CD1c-positive myeloid dendritic cell (primary cell): ENCODE data around the gene SLC6A19.
"Not testable (repeated sequence)": the region's sequence is repeated elsewhere in the genome, so short reads cannot be mapped to it uniquely, and the experiment has no call there.

Source experiments
- DNase-seq: peaks from one replicate; pipeline ENCODE4 v3.0.0-alpha.2; 2016; ENCODE audit errors: extremely low spot score

Gene SLC6A19

DNA sequence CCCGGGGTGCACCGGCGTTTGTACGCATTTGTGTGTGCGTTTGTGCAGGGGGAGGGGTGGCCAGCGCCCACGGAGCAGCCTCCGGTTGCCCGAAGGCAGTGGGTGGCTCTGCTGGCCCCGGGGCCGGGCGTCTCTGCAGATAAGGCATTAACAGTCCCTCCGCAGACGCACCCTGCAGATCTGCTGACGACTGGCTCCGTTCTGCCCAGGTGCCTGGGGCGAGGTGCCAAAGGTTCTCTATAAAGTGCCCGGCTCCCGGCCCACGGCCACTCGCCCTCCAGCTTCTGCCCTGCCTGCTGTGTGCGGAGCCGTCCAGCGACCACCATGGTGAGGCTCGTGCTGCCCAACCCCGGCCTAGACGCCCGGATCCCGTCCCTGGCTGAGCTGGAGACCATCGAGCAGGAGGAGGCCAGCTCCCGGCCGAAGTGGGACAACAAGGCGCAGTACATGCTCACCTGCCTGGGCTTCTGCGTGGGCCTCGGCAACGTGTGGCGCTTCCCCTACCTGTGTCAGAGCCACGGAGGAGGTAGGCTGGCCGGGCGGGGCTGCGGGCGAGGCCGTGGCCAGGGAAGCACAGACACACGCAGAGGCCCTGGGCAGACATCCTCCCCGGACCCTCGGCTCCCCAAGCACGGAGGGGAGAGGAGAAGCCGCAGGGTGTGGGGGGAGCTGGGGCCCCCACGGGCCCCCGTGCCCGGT is at the start of gene SLC6A19:
Gene SLC6A19 (plus strand): TSS at position 269 of the 699 bp plus-strand sequence. CDS start 56 bp downstream, at position 325.
- DNase-seq: no peak

DNA sequence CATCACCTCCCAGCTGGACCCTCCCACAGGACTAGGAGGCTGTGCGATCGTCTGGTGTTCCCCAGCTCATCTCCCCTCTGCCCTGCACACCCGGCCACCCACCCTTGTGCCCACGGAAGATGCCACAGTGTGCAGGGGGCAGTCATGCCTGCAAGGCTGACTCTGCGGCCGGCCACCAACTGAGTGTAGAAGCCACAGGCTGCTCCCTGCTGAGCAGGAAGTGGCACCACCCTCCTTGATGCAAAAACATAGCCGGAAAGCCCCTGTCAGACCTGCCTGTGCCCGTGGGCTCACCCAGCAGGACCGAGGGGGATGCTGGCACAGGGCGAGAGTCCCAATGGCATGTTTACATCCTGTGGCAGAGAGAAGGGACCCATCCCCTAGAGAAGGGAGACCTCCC is 49.2 kb upstream of the SLC6A19 start:
- no peak for DNase-seq

DNA sequence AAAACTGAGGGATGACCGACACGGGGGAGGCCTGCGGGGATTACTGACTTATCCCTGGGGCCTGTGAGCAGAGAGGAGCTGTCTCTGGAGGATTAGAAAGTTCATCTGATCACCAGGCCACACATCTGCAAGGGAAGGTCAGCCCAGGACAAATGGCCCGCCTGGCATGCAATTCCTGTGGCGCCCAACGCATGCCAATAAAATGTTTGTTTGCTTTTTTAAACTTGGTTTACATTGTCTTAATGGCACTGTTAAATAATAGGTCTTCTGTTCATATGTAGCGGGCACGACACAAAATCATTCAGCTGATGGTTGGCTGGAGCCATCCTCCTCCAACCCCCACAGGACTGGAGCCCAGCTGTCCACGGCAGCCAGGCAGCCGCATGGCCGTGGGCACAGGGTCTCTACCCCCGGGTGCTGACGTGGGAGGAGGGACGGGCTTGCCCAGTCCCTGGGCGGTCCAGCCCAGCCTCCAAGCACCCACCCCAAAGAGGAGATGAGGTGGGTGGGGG is 48.6 kb upstream of the SLC6A19 start:
- DNase-seq: no peak

- DNase-seq: no peak
Observed at GRCh38 chr5:1153428-1153827, 48.0 kb upstream of the SLC6A19 start.

GRCh38 chr5:1155191-1156032 is 46.0 kb upstream of the SLC6A19 start:
- DNase-seq: no peak

- no peak for DNase-seq
Observed at GRCh38 chr5:1156033-1156753, 45.2 kb upstream of the SLC6A19 start.

DNA sequence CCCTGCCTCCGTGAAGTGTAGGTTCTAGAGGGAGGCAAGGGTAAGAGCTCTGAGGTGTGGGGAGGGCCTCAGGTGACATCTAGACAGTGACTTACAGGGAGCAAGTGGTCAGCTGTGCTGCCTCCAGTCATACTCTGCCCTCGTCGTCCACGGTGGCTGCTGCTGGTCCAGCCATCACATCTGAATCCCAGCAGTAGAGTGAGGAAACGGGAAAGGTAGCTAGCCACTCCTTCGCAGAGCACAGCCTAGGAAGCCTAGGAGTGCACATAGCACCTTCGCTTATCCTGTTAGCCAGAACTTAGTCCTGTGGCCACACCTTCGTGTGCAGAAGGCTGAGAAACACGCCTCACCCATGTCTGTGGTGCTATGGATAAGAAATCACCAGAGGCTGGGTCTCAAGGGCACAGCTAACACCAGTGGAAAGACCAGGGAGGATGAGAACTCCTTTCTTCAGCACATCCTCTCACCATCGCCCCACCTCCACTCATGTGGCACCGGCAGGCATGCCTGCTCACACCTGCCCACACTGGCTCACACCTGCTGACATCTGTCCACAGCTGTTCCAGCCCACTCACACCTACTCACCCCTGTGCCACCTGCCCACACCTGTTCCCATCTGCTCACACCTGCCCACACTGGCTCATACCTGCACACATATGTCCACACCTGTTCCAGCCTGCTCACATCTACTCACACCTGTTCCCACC is 44.5 kb upstream of the SLC6A19 start:
- DNase-seq: no peak

GRCh38 chr5:1157461-1157986 is 43.9 kb upstream of the SLC6A19 start:
- not testable (repeated sequence) for DNase-seq

DNA sequence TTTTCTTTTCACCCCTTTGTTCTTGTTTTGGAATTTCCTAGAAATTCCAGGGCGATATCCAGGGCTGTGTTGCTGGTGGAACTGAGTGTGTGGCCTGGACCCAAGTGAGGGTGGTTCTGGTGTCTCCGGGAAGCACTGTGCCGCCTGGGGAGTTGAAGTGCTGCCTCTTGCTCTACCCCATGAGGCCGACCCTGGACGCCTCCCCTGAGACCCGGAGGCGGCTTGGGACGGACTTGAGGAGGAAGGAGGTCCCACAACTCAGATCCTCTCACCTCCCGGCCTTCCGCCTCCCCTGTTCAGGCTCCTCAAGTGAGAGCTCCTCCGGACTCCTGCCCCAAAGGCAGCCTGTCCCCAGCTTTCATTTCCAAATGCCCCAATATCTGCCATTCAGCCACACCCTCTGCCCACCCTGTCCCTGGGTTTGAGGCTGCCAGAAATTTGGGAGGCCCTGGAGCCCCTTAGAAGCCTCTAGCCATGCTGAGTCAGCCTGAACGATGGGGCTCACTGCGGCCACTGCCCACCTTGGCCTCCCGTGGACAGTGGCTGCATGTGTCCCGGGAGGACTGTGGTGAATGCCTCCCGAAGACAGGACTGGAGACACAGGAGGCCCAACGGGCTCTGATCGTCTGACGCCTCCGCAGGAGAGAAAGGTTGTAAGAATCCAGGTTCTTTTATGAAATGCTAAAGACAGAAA is 42.6 kb upstream of the SLC6A19 start:
- no peak for DNase-seq

- DNase-seq: no peak
Observed at GRCh38 chr5:1159341-1159675, 42.1 kb upstream of the SLC6A19 start.

- no peak for DNase-seq
Observed at GRCh38 chr5:1159774-1160406, 41.5 kb upstream of the SLC6A19 start.

DNA sequence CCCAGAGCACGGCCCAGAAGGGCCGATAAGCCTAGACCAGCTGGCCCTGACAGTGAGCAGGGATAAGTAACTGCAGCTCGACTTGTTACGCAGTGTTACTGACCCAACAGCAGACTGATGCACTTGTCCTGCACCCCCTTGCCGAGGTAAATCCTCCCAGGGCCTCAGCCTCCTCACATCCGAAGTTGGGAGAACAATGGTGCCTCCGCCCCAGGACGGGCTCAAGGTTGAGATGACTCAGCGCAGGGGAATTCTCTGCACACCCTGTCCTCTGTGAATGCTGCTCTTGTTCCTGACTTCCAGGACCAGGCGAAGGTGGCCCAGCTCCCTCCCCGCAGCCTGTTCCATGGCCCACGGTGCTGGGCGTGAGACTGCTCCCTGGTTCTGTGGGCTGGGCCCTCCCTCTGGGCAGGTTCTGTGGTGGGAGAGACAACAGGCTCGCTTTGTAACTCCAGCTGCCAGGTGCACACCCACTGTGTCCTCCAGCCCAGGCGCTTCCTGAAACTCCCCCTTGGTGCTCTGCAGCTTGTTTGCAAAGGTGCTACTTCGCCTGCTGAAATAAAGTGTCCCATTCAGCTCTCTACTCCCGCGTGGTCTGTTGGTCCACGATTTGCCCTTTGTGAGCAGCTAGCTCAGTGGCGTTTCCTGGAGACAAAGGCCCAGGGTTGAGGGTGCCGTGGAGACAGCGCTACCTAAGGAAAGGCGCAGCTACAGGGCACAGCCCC is 40.1 kb upstream of the SLC6A19 start:
- DNase-seq: no peak

DNA sequence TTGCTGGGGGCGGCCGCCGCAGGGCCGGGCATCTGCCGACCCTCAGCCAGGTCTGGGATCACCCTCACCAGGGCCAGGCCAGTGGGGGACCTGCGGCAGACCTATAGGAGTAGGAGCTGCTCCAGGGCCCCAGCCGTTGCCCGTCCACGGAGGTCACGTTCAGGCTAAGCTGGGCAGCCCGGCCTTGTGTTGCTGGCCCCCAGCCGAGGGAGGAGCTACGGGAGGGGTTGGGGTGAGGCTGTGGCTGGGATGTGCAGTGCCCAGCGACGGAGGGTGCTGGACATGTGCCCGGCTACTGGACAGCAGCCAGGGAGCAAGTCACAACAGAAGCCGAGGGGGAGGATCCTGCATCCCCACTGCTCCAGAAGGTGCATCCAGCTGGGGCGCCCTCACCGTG is 39.6 kb upstream of the SLC6A19 start:
- no peak for DNase-seq

GRCh38 chr5:1162276-1162675 is 39.1 kb upstream of the SLC6A19 start:
- no peak for DNase-seq

DNA sequence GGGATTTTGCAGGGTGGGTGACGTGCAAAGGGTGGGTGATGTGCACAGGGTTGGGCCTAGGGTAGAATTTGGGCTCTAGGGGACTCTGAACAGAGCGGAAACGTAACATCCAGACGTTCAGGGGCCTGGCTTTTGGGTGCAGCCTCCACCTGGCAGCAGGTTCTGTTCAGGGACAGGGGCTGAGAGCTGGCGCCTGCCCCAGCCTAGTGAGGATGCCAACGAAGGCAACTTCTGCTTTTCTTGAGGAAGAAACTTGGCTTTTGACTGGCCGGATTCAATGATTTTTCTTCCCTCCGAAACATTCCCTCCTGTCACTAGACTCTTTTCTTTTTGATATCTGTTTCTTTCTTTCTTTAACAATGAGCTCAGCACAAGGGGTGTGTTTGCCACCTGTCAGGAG is 38.6 kb upstream of the SLC6A19 start:
- no peak for DNase-seq

- no peak for DNase-seq
Observed at GRCh38 chr5:1163366-1163765, 38.0 kb upstream of the SLC6A19 start.

DNA sequence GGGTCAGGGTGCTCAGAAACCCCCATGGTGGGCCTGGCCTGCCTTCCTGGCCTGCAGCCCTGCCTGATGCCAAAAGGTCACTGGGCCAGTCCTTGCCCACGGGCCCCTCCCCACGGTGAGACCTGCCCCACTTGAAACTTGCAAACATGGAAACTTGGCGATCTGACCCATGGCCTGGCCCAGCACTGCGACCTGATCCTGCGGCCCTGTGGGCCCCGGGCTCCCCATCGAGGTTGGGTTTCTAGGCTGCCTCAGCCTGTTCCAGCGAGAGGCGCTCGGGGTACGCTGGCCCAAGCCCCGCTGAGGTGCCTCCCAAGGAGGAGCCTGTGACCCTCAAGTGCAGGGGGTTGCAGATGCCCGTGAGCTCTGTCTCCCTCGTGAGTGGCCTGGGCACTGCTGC is 37.5 kb upstream of the SLC6A19 start:
- DNase-seq: no peak

DNA sequence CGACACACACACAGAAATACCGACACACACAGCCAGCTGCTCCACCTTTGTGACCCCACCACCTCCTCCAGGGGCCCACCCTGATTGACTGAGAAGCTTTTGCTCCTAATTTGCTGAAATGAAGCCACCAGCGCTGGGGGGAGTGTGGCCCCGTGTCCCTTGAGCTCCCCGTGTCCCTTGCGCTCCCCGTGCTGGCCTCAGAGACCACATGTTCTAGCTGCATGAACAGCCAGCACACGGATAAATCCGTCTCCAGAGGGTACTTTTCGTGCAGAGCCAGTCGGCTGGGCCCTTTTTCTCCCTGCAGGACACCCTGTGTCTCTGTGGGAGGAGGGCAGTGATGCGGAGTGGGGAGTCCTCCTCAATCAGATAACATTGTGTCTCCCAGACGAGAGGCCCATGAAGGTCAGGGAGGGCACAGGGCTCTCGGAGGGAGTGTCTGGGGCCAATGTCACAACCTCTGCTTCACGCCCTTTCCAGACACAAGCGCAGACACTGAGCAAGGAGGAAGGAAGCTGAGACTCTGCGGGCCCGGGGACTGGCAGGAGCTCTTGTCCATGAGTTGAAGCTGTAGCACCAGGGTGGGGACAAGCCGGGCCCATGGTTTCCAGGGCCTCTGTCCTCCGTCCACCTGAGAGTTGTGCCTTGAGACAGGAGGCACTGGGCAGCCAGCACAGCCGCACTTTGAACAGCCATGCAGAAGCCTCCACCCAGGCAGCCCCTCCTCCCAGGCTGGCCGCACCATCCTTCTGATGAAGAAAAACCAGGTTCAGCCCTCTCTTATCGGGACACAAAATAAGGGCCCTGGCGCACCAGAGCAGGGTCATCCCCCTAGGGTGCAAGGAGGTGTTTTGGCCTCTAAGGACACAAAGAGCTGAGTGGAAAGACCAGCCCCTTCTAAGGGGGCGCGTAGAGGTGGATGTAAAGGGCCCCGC is 36.4 kb upstream of the SLC6A19 start:
- DNase-seq: no peak

DNA sequence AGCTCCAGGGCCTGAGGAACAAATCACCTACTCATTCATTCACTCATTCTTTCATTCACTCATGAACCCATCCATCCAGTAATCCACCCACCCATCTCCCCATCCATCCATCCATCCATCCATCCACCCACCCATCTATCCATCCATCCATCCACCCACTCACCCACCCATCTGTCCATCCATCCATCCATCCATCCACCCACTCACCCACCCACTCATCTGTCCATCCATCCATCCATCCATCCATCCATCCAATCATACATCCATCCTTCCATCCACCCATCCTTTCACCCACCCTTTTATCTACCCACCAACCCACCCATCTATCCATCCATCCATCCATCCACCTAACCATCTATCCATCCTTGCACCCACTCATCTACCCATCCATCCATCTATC is 35.5 kb upstream of the SLC6A19 start:
- DNase-seq: no peak
